Left lobe of liver (tissue), 2 donors: Measurements from ENCODE around the gene MCM3AP. TPM values are rescaled to one million over a fixed set of nuclear protein-coding genes. Genes with fewer than 3 reads are reported as not detected.

Experiments
- ATAC-seq: fragments of 200-7000 bp; cut with Tn5 transposase; one replicate; pipeline ENCODE4 v1.9.1; 2020; ENCODE audit warnings: mild to moderate bottlenecking, moderate library complexity
- DNase-seq: peaks from one replicate; pipeline ENCODE4 v3.0.0-alpha.2; 2020; ENCODE audit warnings: low spot score
- total RNA-seq: library from RNA; stranded (reverse); gene quantifications from one replicate; pipeline ENCODE4 v1.2.1, GENCODE V29; 2021
- donor health status: DM: no; HTN: no; CAD: no; lungs with moderate emphysema.
- donor health status: DM: no; HTN: yes; CAD: no.

Gene MCM3AP
- total RNA-seq, result 46.9 TPM

DNA sequence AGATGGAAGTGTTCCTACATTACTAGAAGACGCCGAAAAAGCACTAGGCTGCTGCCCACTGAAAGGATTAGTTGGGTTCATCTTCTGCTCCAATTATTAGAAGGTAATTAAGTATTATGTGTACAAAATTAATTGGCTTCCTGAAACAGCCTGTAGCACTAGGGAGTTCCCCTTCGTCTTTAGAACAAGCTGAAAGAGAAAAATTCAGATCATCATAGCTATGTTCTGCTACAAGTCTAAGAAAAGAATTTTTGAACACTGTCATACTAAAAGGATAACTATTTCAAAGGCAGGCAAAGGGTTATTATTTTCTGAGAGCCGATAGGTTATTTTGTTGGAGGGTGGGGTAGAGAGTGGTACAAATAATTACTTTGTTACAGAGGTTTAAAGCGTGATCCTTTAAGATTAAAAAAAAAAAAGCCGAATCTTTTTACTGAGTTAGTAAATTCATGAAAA is at the start of gene MCM3AP:
TSS of gene MCM3AP (minus strand) at position 406 of the 456 bp plus-strand sequence. CDS start at position 81, 325 bp downstream.
- DNase-seq (no peak), ATAC-seq (no peak)

- ATAC-seq, result no peak
Observed at GRCh38 chr21:46334351-46335140, 49.1 kb upstream of the MCM3AP start.

GRCh38 chr21:46329796-46330195 is 44.4 kb upstream of the MCM3AP start:
- DNase-seq (no peak), ATAC-seq (no peak)

More at GRCh38 chr21:46334351-46335140, 49.1 kb upstream of the MCM3AP start:
- no peak for DNase-seq

GRCh38 chr21:46328151-46328550 is 42.7 kb upstream of the MCM3AP start:
- DNase-seq (no peak), ATAC-seq (no peak)

DNA sequence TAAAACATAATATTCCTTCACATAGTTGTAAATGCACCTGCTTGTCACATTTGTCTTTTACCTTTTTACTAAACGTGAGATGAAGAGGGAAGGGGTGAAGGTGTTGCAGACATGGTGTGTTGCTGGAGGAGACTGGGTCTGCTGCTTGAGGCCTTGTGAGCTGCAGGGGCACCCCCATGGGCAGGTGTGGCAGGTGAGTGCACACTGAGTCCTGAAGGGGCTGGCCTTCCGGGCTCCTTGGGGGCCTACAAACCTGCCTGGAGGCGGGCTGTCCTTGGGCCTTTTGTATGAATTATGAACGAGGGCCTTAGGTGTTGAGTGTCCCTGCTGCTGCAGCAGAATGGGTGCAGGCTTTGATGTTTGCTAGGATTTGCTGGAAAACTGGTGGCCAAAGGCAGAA is 42.3 kb upstream of the MCM3AP start:
- no peak for DNase-seq
- no peak for ATAC-seq

DNA sequence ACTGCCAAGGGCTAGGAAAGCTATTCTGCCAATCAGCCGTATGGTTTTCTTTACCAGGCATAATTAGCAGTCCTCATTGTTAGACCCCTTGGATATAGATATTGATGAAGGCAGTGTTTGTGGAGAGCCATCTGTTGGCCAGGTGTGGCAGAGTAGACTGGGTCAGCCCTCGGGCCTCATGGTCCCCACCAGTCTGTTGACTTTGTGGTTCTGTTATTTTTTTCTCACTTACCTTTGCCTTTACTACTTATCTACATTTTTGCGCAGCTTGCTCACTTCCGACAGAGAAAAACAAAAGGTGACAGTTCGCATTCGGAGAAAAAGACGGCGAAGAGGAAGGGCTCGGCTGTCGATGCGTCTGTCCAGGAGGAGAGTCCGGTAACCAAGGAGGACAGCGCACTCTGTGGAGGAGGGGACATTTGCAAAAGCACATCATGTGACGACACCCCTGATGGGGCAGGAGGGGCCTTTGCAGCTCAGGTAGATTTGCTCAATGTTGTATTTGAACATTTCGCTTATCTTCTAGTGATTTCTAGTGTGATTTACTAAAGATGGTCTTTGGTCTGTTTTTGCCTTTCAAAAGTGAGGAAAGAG is 40.8 kb upstream of the MCM3AP start:
- ATAC-seq, result no peak
- no peak for DNase-seq

GRCh38 chr21:46325073-46325912 is 39.9 kb upstream of the MCM3AP start:
- ATAC-seq (peak; percentile 12), DNase-seq (peak; percentile 52)

DNA sequence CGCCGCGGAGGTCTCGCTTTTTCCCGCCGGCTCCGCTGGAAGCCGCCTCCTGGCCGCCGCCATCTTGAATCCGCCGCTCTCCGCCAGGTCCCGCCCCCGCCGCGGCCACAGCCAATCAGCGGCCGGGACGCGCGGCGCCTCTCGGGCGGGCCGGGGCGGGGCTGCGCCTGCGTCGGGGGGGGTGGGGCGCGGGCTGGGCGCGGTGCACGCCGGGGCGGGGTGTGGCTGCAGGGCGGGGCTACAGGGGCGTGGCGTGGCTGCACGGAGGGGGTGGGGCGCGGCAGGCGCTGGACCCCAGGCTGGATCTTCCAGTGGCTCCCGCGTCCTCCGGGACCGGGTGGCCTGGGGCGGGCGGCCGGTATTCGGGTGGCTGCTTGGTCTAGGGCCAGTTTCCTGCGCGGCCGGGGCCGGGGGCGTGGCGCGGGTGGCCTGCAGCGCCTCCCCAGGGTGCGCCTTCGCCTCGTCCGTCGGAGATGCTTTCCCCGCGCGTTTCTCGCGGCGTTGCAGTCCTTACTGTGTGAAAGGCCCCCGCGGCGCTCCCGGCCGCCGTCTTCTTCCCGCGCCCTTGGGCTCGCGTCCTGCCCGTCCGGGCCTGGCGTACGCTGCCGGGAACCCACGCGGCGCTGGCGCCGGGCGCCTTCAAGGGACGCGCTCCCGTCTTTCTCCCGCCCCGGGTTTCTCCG is 39.1 kb upstream of the MCM3AP start:
- ATAC-seq, result peak; percentile 85

DNA sequence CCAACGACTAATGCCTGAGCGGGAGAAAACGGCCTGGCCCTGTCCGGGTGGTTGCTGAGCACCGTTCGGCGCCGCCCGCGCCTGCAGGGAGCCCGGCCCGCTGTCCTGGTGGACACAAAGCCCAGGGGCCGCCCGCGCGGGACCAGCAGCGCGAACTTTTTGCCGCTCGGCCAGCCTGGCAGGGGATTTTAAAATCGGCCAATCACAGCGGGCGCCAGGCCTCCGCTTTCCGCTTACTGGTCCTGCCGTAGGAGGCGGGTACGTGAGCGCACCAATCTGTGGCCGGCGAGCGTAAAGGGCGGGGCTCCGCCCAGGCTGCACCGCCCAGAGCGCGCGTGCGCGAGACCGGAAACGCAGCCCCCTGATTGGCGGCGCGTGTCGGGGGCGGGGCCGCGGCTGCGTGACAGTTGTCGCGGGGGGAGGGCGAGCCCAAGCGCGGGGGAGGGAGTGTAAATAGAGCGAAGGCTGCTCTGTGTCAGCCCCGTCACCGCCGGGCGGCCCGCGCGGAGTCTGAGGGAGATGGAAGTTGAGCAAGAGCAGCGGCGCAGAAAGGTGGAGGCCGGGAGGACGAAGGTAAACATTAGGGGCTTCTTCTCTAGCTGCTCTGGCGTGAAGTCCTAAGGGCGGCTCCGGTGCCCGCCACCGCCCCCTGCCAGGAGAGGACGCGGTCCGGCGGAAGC is 38.4 kb upstream of the MCM3AP start, which contains the start of the genes C21orf58 and PCNT:
TSS of gene C21orf58 (minus strand) at position 161 of the 680 bp plus-strand sequence. CDS start 1,132 bp downstream, outside the sequence.
TSS of gene PCNT (plus strand) at position 447 of the 680 bp plus-strand sequence. CDS start at position 520, 73 bp downstream.
- peak; percentile 99 for DNase-seq
- ATAC-seq, result peak; percentile 88

More for the DNA sequence above, 39.1 kb upstream of the MCM3AP start:
- peak; percentile 88 for DNase-seq

GRCh38 chr21:46323227-46323709 is 37.9 kb upstream of the MCM3AP start:
- DNase-seq, result no peak
- no peak for ATAC-seq

GRCh38 chr21:46322351-46323226 is 37.2 kb upstream of the MCM3AP start:
- ATAC-seq, result no peak
- DNase-seq, result peak; percentile 54

GRCh38 chr21:46320331-46320801 is 35.0 kb upstream of the MCM3AP start:
- ATAC-seq, result no peak
- DNase-seq, result no peak

- ATAC-seq (no peak), DNase-seq (no peak)
Observed at GRCh38 chr21:46319186-46319585, 33.8 kb upstream of the MCM3AP start.

DNA sequence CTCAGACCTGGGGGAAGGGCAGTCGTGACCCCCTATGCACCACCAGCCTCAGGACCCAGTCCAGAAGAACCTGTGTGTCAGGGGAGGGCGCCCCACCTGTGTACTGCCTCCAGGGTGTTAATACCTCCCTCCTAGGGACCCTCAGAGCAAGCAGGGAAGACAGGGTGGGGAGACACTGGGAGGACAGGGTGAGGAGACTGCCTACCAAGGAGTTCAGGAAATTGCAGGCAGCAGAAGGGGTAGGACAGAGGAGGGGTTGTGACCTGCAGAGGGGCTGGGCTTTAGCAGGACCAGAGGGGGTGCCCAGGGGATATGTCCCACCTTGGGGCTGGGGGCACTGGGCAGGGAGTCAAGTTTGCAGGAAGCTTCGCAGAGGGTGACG is 33.0 kb upstream of the MCM3AP start:
- no peak for ATAC-seq

GRCh38 chr21:46317710-46318463 is 32.5 kb upstream of the MCM3AP start:
- DNase-seq, result no peak
- no peak for ATAC-seq

More for the DNA sequence above, 33.0 kb upstream of the MCM3AP start:
- DNase-seq, result no peak

GRCh38 chr21:46316708-46317324 is 31.4 kb upstream of the MCM3AP start:
- DNase-seq, result no peak
- no peak for ATAC-seq

- DNase-seq, result no peak
- ATAC-seq, result no peak
Observed at GRCh38 chr21:46314441-46315020, 29.1 kb upstream of the MCM3AP start.
